H1 (cell line): ENCODE measurements around the gene ZNF446. TPM values are rescaled to one million over a fixed set of nuclear protein-coding genes. Genes with fewer than 3 reads are reported as not detected.

Experiments
- CBX8 ChIP-seq: fragments of 300-800, 300-1000 bp; sonication (generic); IDR thresholded peaks from 2 replicates; pipeline ENCODE4 v1.7.1; 2016; ENCODE audit warnings: low read depth, low read length, borderline replicate concordance
- HDAC2 ChIP-seq, 2 experiments: fragments of 300-600 bp in 1 of 2; sonication (generic) in 1 of 2; IDR thresholded peaks; 2 replicates each; pipeline ENCODE4 v1.6.1; 2011 to 2012; ENCODE audit warnings: low read depth in 2 of 2, low read length in 2 of 2, mild to moderate bottlenecking in 2 of 2, moderate library complexity in 2 of 2, borderline replicate concordance in 1 of 2, inconsistent platforms in 1 of 2
- HDAC6 ChIP-seq: IDR thresholded peaks from one replicate; pipeline ENCODE4 v1.7.1; 2012; ENCODE audit warnings: low read depth, mild to moderate bottlenecking, inconsistent platforms, low read length, moderate library complexity
- NRF1 ChIP-seq: IDR thresholded peaks from 2 replicates; pipeline ENCODE4 v1.6.1; 2011; ENCODE audit warnings: mild to moderate bottlenecking, low read depth, low read length, improper control_type of control experiment
- RXRA ChIP-seq: IDR thresholded peaks from 2 replicates; pipeline ENCODE4 v1.6.1; 2011; ENCODE audit warnings: low read depth, mild to moderate bottlenecking, low read length, moderate library complexity; ENCODE audit not compliant: insufficient read depth
- SP1 ChIP-seq: IDR thresholded peaks from 2 replicates; pipeline ENCODE4 v1.6.1; 2011; ENCODE audit warnings: low read depth, low read length
- SP2 ChIP-seq: IDR thresholded peaks from 2 replicates; pipeline ENCODE4 v1.6.1; 2012; ENCODE audit warnings: mild to moderate bottlenecking, low read length, inconsistent platforms
- SUZ12 ChIP-seq: fragments of 200-600 bp; sonication (generic); IDR thresholded peaks from 2 replicates; pipeline ENCODE4 v1.6.1; 2012; ENCODE audit warnings: mild to moderate bottlenecking, inconsistent platforms, low read length, moderate library complexity, mixed read lengths
- ZNF274 ChIP-seq: IDR thresholded peaks from 2 replicates; pipeline ENCODE4 v1.7.0; 2012; ENCODE audit warnings: low read length, borderline replicate concordance; ENCODE audit errors: extremely low read depth
- polyA plus RNA-seq, 7 experiments: library from polyadenylated mRNA; depleted of rRNA in 3 of 7; stranded (reverse) in 5 of 7; unstranded in 2 of 7; fragments of >200 nt in 5 of 7; fragments of 200-250 nt in 2 of 7; gene quantifications; 1 replicate in 5 of 7; 2 replicates in 1 of 7; 4 replicates in 1 of 7; pipeline versions ENCODE4 v1.2.1 to v1.2.3, GENCODE V29; 2011 to 2013; ENCODE audit warnings: missing spikeins in 2 of 7, mixed read lengths in 2 of 7
- total RNA-seq: library from RNA; stranded (reverse); fragmentation: NEBNext Ultra II Directional; extraction: Animal tissue kit (Norgen Biotek cat#: 25700); gene quantifications from 2 replicates; pipeline ENCODE4 v1.2.1, GENCODE V29; 2021
- TF ChIP-seq, protein P1 (sequence below), 3 experiments: IDR thresholded peaks; 1 replicate in 2 of 3; 2 replicates in 1 of 3; pipeline versions ENCODE4 v1.5.1 to v1.6.1; 2011; ENCODE audit warnings: low read length in 3 of 3, mild to moderate bottlenecking in 3 of 3, inconsistent platforms in 2 of 3, low read depth in 1 of 3, moderate library complexity in 1 of 3; ENCODE audit not compliant: insufficient read depth in 1 of 3; ENCODE audit errors: control extremely low read depth in 1 of 3

Gene ZNF446
- total and polyA plus RNA-seq, 2 of the 8 experiments (the other 6 are each of a cell fraction or from before 2014, with no cell fraction given) = 4.1 to 5.5 TPM

DNA sequence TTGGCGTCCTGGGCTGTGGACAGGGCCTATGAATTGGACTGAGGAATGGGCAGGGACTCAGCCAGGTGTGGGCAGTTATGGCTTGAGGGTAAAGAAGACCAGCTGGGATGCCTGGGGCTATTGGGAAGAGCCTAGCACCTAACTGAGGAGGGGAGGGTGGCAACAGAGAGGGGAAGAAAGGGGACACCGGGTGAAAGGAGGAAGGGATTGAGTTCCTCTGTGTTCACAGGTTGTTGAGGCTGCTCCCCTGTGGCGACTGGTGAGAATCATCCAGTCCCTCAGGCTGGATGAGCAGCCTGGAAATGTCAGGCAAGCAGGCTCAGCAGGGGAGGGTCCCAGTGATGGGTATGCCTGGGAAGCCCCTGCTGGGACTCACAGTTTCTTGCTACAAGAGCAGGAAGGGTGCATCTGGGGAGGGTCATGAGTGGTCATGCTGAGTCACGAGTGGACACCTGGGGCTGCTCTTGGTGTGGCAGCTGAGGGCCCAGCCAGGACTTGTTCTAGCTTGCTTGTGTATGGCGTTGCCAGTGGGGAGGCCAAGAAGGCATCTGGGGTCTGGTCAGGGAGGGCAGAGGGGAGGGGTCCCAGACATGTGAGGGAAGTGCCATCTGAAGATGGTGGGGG lies 7.8 kb upstream of the ZNF446 start (continued):
- TF ChIP-seq, protein P1, sequence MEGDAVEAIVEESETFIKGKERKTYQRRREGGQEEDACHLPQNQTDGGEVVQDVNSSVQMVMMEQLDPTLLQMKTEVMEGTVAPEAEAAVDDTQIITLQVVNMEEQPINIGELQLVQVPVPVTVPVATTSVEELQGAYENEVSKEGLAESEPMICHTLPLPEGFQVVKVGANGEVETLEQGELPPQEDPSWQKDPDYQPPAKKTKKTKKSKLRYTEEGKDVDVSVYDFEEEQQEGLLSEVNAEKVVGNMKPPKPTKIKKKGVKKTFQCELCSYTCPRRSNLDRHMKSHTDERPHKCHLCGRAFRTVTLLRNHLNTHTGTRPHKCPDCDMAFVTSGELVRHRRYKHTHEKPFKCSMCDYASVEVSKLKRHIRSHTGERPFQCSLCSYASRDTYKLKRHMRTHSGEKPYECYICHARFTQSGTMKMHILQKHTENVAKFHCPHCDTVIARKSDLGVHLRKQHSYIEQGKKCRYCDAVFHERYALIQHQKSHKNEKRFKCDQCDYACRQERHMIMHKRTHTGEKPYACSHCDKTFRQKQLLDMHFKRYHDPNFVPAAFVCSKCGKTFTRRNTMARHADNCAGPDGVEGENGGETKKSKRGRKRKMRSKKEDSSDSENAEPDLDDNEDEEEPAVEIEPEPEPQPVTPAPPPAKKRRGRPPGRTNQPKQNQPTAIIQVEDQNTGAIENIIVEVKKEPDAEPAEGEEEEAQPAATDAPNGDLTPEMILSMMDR (IDR thresholded peaks at IDR 0.05; ENCODE audit: control extremely low read depth in 1 of 3, insufficient read depth in 1 of 3, low read depth in 1 of 3, low read length in 3 of 3) = no peak
- no peak for TF ChIP-seq SP2
- no peak for TF ChIP-seq SP1
- no peak for TF ChIP-seq SUZ12
- no peak for TF ChIP-seq ZNF274
- no peak for TF ChIP-seq HDAC6
- TF ChIP-seq HDAC2 (IDR thresholded peaks at IDR 0.05; ENCODE audit: borderline replicate concordance in 1 of 2, low read depth in 2 of 2, low read length in 2 of 2) = no peak
- TF ChIP-seq RXRA = no peak
- TF ChIP-seq NRF1 = no peak
- TF ChIP-seq CBX8 = no peak
